ENCODE data around the gene NALCN.

GRCh38 chr13:101017123-101017872, 399.0 kb downstream of the NALCN start:
- no peak for TF ChIP-seq CTCF (IDR thresholded peaks at IDR 0.05)
- no peak for TF ChIP-seq POLR2A (IDR thresholded peaks at IDR 0.05)

All from uterus (tissue), 2 donors.